ENCODE measurements around the gene FBLN1. TPM values are rescaled to one million over a fixed set of nuclear protein-coding genes. Genes with fewer than 3 reads are reported as not detected.

Gene FBLN1
- total RNA-seq, 1 experiment from 2014 or later, result 183 TPM

DNA sequence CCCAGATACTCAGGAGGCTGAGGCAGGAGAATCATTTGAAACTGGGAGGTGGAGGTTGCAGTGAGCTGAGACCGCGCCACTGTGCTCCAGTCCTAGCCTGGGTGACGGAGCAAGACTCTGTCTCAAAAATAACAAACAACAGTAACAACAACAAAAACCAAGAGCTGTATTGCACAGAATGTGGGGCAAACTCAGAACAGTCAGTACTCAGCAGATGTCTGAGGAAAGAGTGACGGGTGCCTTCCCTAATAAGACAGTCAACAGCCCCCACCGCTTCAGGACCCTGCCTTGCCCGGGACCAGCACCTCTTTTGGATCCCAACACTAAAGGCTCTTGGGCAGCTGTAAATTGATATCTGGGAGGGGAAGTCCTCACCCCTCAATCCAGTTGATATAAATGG lies 48.9 kb upstream of the FBLN1 start:
- H3K36me3 Mint-ChIP-seq, result no peaks in the 10 kb centered on the region
- TF ChIP-seq ZBTB21 (CRISPR knock-in tag; IDR thresholded peaks at IDR 0.05; ENCODE audit: borderline replicate concordance) (no peak), NFYB (CRISPR knock-in tag; conservative IDR thresholded peaks at IDR 0.05; ENCODE audit: low read depth) (no peak), CREB1 (CRISPR knock-in tag; IDR thresholded peaks at IDR 0.05) (no peak)
- TF ChIP-seq, protein P1, sequence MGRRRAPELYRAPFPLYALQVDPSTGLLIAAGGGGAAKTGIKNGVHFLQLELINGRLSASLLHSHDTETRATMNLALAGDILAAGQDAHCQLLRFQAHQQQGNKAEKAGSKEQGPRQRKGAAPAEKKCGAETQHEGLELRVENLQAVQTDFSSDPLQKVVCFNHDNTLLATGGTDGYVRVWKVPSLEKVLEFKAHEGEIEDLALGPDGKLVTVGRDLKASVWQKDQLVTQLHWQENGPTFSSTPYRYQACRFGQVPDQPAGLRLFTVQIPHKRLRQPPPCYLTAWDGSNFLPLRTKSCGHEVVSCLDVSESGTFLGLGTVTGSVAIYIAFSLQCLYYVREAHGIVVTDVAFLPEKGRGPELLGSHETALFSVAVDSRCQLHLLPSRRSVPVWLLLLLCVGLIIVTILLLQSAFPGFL (CRISPR knock-in tag; IDR thresholded peaks at IDR 0.05; ENCODE audit: borderline replicate concordance), result no peak
- TF ChIP-seq, protein P2, sequence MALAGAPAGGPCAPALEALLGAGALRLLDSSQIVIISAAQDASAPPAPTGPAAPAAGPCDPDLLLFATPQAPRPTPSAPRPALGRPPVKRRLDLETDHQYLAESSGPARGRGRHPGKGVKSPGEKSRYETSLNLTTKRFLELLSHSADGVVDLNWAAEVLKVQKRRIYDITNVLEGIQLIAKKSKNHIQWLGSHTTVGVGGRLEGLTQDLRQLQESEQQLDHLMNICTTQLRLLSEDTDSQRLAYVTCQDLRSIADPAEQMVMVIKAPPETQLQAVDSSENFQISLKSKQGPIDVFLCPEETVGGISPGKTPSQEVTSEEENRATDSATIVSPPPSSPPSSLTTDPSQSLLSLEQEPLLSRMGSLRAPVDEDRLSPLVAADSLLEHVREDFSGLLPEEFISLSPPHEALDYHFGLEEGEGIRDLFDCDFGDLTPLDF (CRISPR knock-in tag; IDR thresholded peaks at IDR 0.05), result no peak
- no peak overlapping the region for H3K4me3 Mint-ChIP-seq
- DNase-seq (ENCODE audit: low spot score), result no peak
- H3K27ac Mint-ChIP-seq, result no peak overlapping the region
- H3K9me3 Mint-ChIP-seq, result no peaks in the 10 kb centered on the region
- H3K27me3 Mint-ChIP-seq (ENCODE audit: low read depth), result no peaks in the 10 kb centered on the region
- no peaks in the 10 kb centered on the region for H3K4me1 Mint-ChIP-seq
- no peak for ATAC-seq
- ChIA-PET POLR2A (no interaction called here), CTCF (interaction anchor here (1.2 kb wide), 1 partner anchor 9 kb away, joined by 6 read pairs; no protein-coding TSS in a partner anchor)

DNA sequence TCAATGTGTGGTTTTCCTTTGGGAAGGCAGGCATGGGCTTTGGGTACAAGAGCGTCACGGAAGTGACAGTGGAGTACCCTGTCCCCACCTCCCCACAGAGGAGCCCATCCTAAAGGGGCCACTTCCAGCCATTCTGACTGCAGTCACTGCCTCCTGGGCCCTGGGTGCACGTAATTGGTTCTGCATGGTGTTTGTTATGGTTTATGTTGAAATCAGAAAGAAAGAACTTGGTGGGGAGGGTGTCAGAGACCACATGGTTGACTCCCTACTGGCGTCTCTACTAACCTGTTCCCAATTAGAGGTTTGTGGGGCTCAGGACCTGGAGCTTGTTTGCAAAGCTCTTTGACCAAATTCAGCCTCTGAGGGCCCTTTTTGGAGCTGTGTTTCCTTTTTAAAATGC lies 48.4 kb upstream of the FBLN1 start:
- ATAC-seq (no peak), DNase-seq (ENCODE audit: low spot score) (no peak)
- Mint-ChIP-seq H3K36me3 (no peaks in the 10 kb centered on the region), H3K27me3 (ENCODE audit: low read depth) (no peaks in the 10 kb centered on the region), H3K9me3 (no peaks in the 10 kb centered on the region), H3K4me3 (no peak overlapping the region), H3K4me1 (no peaks in the 10 kb centered on the region), H3K27ac (no peak overlapping the region)
- TF ChIP-seq SOX15 (CRISPR knock-in tag; IDR thresholded peaks at IDR 0.05), result no peak
- no peak for TF ChIP-seq MXD4 (CRISPR knock-in tag; IDR thresholded peaks at IDR 0.05; ENCODE audit: borderline replicate concordance)
- TF ChIP-seq ELF4 (CRISPR knock-in tag; IDR thresholded peaks at IDR 0.05; ENCODE audit: low read depth), result no peak
- TF ChIP-seq NR2C2 (CRISPR knock-in tag; IDR thresholded peaks at IDR 0.05), result no peak
- TF ChIP-seq, protein P3, sequence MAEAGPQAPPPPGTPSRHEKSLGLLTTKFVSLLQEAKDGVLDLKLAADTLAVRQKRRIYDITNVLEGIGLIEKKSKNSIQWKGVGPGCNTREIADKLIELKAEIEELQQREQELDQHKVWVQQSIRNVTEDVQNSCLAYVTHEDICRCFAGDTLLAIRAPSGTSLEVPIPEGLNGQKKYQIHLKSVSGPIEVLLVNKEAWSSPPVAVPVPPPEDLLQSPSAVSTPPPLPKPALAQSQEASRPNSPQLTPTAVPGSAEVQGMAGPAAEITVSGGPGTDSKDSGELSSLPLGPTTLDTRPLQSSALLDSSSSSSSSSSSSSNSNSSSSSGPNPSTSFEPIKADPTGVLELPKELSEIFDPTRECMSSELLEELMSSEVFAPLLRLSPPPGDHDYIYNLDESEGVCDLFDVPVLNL (CRISPR knock-in tag; IDR thresholded peaks at IDR 0.05; ENCODE audit: borderline replicate concordance, low read depth), result no peak
- no peak for TF ChIP-seq ZBTB21 (CRISPR knock-in tag; IDR thresholded peaks at IDR 0.05; ENCODE audit: borderline replicate concordance)
- no peak for TF ChIP-seq TEAD4 (CRISPR knock-in tag; IDR thresholded peaks at IDR 0.05)
- TF ChIP-seq ZNF423 (CRISPR knock-in tag; IDR thresholded peaks at IDR 0.05), result no peak
- TF ChIP-seq, protein P4, sequence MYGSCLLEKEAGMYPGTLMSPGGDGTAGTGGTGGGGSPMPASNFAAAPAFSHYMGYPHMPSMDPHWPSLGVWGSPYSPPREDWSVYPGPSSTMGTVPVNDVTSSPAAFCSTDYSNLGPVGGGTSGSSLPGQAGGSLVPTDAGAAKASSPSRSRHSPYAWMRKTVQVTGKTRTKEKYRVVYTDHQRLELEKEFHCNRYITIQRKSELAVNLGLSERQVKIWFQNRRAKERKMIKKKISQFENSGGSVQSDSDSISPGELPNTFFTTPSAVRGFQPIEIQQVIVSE (CRISPR knock-in tag; IDR thresholded peaks at IDR 0.05; ENCODE audit: borderline replicate concordance), result no peak
- ChIA-PET CTCF (no interaction called here), POLR2A (no interaction called here)

DNA sequence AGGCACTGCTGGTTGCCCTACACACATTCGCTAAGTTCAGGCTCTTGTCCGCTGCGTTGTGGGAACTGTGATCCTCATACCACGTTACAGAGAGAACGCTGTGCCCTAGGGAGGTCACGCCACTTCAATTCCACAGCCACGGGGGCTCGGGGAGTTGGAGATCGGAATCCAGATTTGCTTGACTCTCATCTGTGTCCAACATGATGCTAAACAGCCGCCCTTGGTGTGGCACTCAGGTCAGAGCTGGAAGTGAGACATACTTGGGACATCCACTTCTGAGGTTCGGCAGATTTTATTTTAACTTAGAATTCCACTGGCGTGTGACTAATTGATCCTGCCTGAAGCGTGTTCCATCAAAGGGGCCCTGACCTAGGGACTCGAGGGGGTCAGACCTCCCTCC lies 47.5 kb upstream of the FBLN1 start:
- no peaks in the 10 kb centered on the region for H3K36me3 Mint-ChIP-seq
- DNase-seq (ENCODE audit: low spot score) (no peak), ATAC-seq (no peak)
- H3K4me3 Mint-ChIP-seq, result no peak overlapping the region
- H3K27me3 Mint-ChIP-seq (ENCODE audit: low read depth), result no peaks in the 10 kb centered on the region
- no peaks in the 10 kb centered on the region for H3K9me3 Mint-ChIP-seq
- CTCF ChIA-PET, result no interaction called here
- no peak overlapping the region for H3K27ac Mint-ChIP-seq
- H3K4me1 Mint-ChIP-seq, result no peaks in the 10 kb centered on the region
- POLR2A ChIA-PET, result no interaction called here
- TF ChIP-seq, protein P5, sequence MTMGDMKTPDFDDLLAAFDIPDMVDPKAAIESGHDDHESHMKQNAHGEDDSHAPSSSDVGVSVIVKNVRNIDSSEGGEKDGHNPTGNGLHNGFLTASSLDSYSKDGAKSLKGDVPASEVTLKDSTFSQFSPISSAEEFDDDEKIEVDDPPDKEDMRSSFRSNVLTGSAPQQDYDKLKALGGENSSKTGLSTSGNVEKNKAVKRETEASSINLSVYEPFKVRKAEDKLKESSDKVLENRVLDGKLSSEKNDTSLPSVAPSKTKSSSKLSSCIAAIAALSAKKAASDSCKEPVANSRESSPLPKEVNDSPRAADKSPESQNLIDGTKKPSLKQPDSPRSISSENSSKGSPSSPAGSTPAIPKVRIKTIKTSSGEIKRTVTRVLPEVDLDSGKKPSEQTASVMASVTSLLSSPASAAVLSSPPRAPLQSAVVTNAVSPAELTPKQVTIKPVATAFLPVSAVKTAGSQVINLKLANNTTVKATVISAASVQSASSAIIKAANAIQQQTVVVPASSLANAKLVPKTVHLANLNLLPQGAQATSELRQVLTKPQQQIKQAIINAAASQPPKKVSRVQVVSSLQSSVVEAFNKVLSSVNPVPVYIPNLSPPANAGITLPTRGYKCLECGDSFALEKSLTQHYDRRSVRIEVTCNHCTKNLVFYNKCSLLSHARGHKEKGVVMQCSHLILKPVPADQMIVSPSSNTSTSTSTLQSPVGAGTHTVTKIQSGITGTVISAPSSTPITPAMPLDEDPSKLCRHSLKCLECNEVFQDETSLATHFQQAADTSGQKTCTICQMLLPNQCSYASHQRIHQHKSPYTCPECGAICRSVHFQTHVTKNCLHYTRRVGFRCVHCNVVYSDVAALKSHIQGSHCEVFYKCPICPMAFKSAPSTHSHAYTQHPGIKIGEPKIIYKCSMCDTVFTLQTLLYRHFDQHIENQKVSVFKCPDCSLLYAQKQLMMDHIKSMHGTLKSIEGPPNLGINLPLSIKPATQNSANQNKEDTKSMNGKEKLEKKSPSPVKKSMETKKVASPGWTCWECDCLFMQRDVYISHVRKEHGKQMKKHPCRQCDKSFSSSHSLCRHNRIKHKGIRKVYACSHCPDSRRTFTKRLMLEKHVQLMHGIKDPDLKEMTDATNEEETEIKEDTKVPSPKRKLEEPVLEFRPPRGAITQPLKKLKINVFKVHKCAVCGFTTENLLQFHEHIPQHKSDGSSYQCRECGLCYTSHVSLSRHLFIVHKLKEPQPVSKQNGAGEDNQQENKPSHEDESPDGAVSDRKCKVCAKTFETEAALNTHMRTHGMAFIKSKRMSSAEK (CRISPR knock-in tag; IDR thresholded peaks at IDR 0.05; ENCODE audit: borderline replicate concordance), result no peak
- TF ChIP-seq SMAD4 (CRISPR knock-in tag; IDR thresholded peaks at IDR 0.05) (no peak), GABPB1 (CRISPR knock-in tag; IDR thresholded peaks at IDR 0.05) (no peak), SOX15 (CRISPR knock-in tag; IDR thresholded peaks at IDR 0.05) (no peak), JAZF1 (CRISPR knock-in tag; IDR thresholded peaks at IDR 0.05) (no peak)
- TF ChIP-seq, protein P6, sequence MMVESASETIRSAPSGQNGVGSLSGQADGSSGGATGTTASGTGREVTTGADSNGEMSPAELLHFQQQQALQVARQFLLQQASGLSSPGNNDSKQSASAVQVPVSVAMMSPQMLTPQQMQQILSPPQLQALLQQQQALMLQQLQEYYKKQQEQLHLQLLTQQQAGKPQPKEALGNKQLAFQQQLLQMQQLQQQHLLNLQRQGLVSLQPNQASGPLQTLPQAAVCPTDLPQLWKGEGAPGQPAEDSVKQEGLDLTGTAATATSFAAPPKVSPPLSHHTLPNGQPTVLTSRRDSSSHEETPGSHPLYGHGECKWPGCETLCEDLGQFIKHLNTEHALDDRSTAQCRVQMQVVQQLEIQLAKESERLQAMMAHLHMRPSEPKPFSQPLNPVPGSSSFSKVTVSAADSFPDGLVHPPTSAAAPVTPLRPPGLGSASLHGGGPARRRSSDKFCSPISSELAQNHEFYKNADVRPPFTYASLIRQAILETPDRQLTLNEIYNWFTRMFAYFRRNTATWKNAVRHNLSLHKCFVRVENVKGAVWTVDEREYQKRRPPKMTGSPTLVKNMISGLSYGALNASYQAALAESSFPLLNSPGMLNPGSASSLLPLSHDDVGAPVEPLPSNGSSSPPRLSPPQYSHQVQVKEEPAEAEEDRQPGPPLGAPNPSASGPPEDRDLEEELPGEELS (CRISPR knock-in tag; IDR thresholded peaks at IDR 0.05), result no peak
- TF ChIP-seq, protein P4 (CRISPR knock-in tag; IDR thresholded peaks at IDR 0.05; ENCODE audit: borderline replicate concordance), result no peak
